K562 (cell line): Measurements from ENCODE around the gene DOCK3. TPM values are rescaled to one million over a fixed set of nuclear protein-coding genes. Genes with fewer than 3 reads are reported as not detected.

ENCODE experiments used
- ATAC-seq: fragments of 200-7000 bp; cut with Tn5 transposase; 3 replicates; pipeline ENCODE4 v1.9.1; 2020; ENCODE audit warnings: moderate library complexity
- BruUV-seq: library from RNA; stranded (reverse); fragments of 400-500 nt; replicated peaks from 2 replicates; lab custom pipeline; 2021; lab: Mats Ljungman, UMichigan
- CTCF ChIA-PET: fragments of 300-600 bp; formaldehyde crosslinking; extraction: SDS; loops from one replicate; lab custom pipeline; 2021; ENCODE audit warnings: low intra/inter-chr PET ratio; lab: Yijun Ruan, JAX
- POLR2A ChIA-PET: fragments of 300-600, 350-650 bp; sonication (Branson Sonifier 250); formaldehyde crosslinking; extraction: SDS; loops from one replicate; lab custom pipeline; 2021; ENCODE audit warnings: antibody characterized with exemption, inconsistent platforms; lab: Yijun Ruan, JAX
- DNase-seq, 4 experiments: peaks; one replicate each; pipeline versions ENCODE4 v3.0.0 to v3.0.0-alpha.2; 2011 to 2018; ENCODE audit warnings: low spot score in 3 of 4, mixed read lengths in 3 of 4; ENCODE audit errors: extremely low read depth in 1 of 4
- FAIRE-seq: peaks from 2 replicates; lab custom pipeline; 2011; peaks lifted over from hg19 to GRCh38; lab: Jason Lieb, UNC
- H2AFZ ChIP-seq: 2 replicates; pipeline ENCODE4 v1.6.0; 2011; ENCODE audit warnings: low read depth, low read length, control low read depth, inconsistent platforms
- H3K27ac ChIP-seq: fragments of 200-600 bp; 3 replicates; pipeline ENCODE4 v1.8.0; 2011; ENCODE audit warnings: low read depth, mild to moderate bottlenecking, control low read depth, inconsistent platforms, low read length, moderate library complexity, mixed read lengths; ENCODE audit errors: extremely low read depth
- H3K27me3 ChIP-seq, 2 experiments: fragments of 300-600 bp in 1 of 2; 2 replicates in 1 of 2; 3 replicates in 1 of 2; pipeline versions ENCODE4 v1.6.0 to v1.8.0; 2011; ENCODE audit warnings: inconsistent platforms in 2 of 2, low read length in 2 of 2, mild to moderate bottlenecking in 1 of 2, mixed read lengths in 1 of 2, moderate library complexity in 1 of 2; ENCODE audit not compliant: control insufficient read depth in 2 of 2, insufficient read depth in 2 of 2
- H3K36me3 ChIP-seq: fragments of 300-600 bp; 3 replicates; pipeline ENCODE4 v1.8.0; 2011; ENCODE audit warnings: mild to moderate bottlenecking, low read length, inconsistent platforms; ENCODE audit not compliant: control insufficient read depth, insufficient read depth
- H3K4me1 ChIP-seq, 2 experiments: fragments of 200-600 bp in 1 of 2; replicated peaks in 1 of 2; 2 replicates in 1 of 2; 3 replicates in 1 of 2; pipeline versions ENCODE4 v1.5.1 to v1.8.0; 2011; ENCODE audit warnings: inconsistent platforms in 2 of 2, low read length in 2 of 2, mild to moderate bottlenecking in 1 of 2, mixed read lengths in 1 of 2, moderate library complexity in 1 of 2; ENCODE audit not compliant: control insufficient read depth in 2 of 2, insufficient read depth in 2 of 2
- H3K4me2 ChIP-seq: 2 replicates; pipeline ENCODE4 v1.6.1; 2011; ENCODE audit warnings: low read length, control low read depth, inconsistent platforms, mixed read lengths; ENCODE audit not compliant: insufficient read depth
- H3K4me3 ChIP-seq: fragments of 200-600 bp; sonication (generic), shearing (Covaris generic); 2 replicates; pipeline ENCODE4 v1.5.1; 2016; ENCODE audit warnings: control low read depth, inconsistent platforms
- H3K79me2 ChIP-seq: fragments of 200-600 bp; 3 replicates; pipeline ENCODE4 v1.8.0; 2011; ENCODE audit warnings: low read length, inconsistent platforms; ENCODE audit not compliant: control insufficient read depth, insufficient read depth
- H3K9ac ChIP-seq, 2 experiments: 2 replicates each; pipeline versions ENCODE4 v1.6.0 to v1.6.1; 2011; ENCODE audit warnings: low read depth in 2 of 2, low read length in 2 of 2, control low read depth in 1 of 2, inconsistent platforms in 1 of 2, mild to moderate bottlenecking in 1 of 2, mixed read lengths in 1 of 2; ENCODE audit not compliant: insufficient read depth in 1 of 2
- H3K9me1 ChIP-seq: one replicate; pipeline ENCODE4 v1.6.0; 2011; ENCODE audit warnings: inconsistent platforms, mild to moderate bottlenecking, low read length, moderate library complexity; ENCODE audit not compliant: control insufficient read depth, insufficient read depth
- H3K9me3 ChIP-seq: replicated peaks from 2 replicates; pipeline ENCODE4 v1.5.1; 2011; ENCODE audit warnings: low read depth, low read length, inconsistent platforms; ENCODE audit not compliant: control insufficient read depth, insufficient read depth
- H4K20me1 ChIP-seq: replicated peaks from 2 replicates; pipeline ENCODE4 v1.6.1; 2011; ENCODE audit warnings: low read length, inconsistent platforms, mixed read lengths; ENCODE audit not compliant: control insufficient read depth, insufficient read depth
- BRCA1 ChIP-seq, 2 experiments: fragments of 450-650 bp in 1 of 2; sonication (generic) in 1 of 2; formaldehyde crosslinking in 1 of 2; IDR thresholded peaks; 2 replicates each; pipeline versions ENCODE4 v1.5.0 to v1.6.1; 2017 to 2020; ENCODE audit warnings: mild to moderate bottlenecking in 1 of 2, missing genetic modification reagents in 1 of 2
- CCNT2 ChIP-seq: IDR thresholded peaks from 2 replicates; pipeline ENCODE4 v1.6.1; 2011; ENCODE audit warnings: borderline replicate concordance, low read depth, mild to moderate bottlenecking, moderate library complexity, mixed read lengths, low read length; ENCODE audit not compliant: insufficient read length; ENCODE audit errors: extremely low read depth
- CTCF ChIP-seq, 3 experiments: IDR thresholded peaks in 2 of 3; conservative IDR thresholded peaks in 1 of 3; 2 replicates each; pipeline ENCODE4 v1.5.1; 2011 to 2012; ENCODE audit warnings: low read length in 3 of 3, mild to moderate bottlenecking in 3 of 3, control low read depth in 2 of 3, improper control_type of control experiment in 1 of 3, inconsistent platforms in 1 of 3, low read depth in 1 of 3, mixed read lengths in 1 of 3, moderate library complexity in 1 of 3; ENCODE audit not compliant: insufficient read depth in 2 of 3
- DIDO1 ChIP-seq: fragments of 450-650 bp; IDR thresholded peaks from 2 replicates; pipeline ENCODE4 v1.6.1; 2016; ENCODE audit warnings: low read depth, missing biosample characterization, missing genetic modification characterization
- ESRRB ChIP-seq: fragments of 250-450 bp; sonication (Bioruptor Pico); IDR thresholded peaks from 2 replicates; pipeline ENCODE4 v1.5.0; 2020; ENCODE audit warnings: mild to moderate bottlenecking, moderate library complexity, borderline replicate concordance
- ETV6 ChIP-seq, 3 experiments: fragments of 150-350 bp in 1 of 3; sonication (generic) in 1 of 3; formaldehyde crosslinking in 1 of 3; IDR thresholded peaks; 2 replicates each; pipeline versions ENCODE4 v1.6.1 to v1.8.0; 2014 to 2022; ENCODE audit warnings: borderline replicate concordance in 2 of 3, low read depth in 2 of 3, antibody characterized with exemption in 1 of 3, low read length in 1 of 3, mild to moderate bottlenecking in 1 of 3, missing genetic modification reagents in 1 of 3
- GABPA ChIP-seq: fragments of 200-800 bp; sonication (Bioruptor generic); conservative IDR thresholded peaks from 2 replicates; pipeline ENCODE4 v1.6.1; 2016; ENCODE audit warnings: low read depth, missing genetic modification characterization, missing compliant biosample characterization
- HDAC2 ChIP-seq: fragments of 450-650 bp; IDR thresholded peaks from 2 replicates; pipeline ENCODE4 v1.6.1; 2016; ENCODE audit warnings: mild to moderate bottlenecking
- KAT2B ChIP-seq: IDR thresholded peaks from one replicate; pipeline ENCODE4 v1.6.1; 2012; ENCODE audit warnings: low read depth, mild to moderate bottlenecking, control low read depth, inconsistent platforms, low read length, moderate library complexity
- PURB ChIP-seq: sonication (generic); formaldehyde crosslinking; IDR thresholded peaks from 2 replicates; pipeline ENCODE4 v1.9.0; 2021; ENCODE audit warnings: low read depth, mild to moderate bottlenecking, missing genetic modification reagents
- ZNF57 ChIP-seq: fragments of 450-650 bp; formaldehyde crosslinking; IDR thresholded peaks from 2 replicates; pipeline ENCODE4 v1.4.0; 2020; ENCODE audit warnings: mild to moderate bottlenecking, moderate library complexity
- ZNF655 ChIP-seq: fragments of 250-450 bp; sonication (Bioruptor Pico); IDR thresholded peaks from 2 replicates; pipeline ENCODE4 v1.5.0; 2021
- ZNF668 ChIP-seq: fragments of 250-450 bp; sonication (Bioruptor Pico); IDR thresholded peaks from 2 replicates; pipeline ENCODE4 v1.8.0; 2022; ENCODE audit warnings: mild to moderate bottlenecking, inconsistent platforms
- ZNF695 ChIP-seq: fragments of 450-650 bp; formaldehyde crosslinking; IDR thresholded peaks from 2 replicates; pipeline ENCODE4 v1.4.0; 2020; ENCODE audit warnings: mild to moderate bottlenecking, moderate library complexity
- WGBS: fragments of 100-300 bp; shearing (Covaris generic); methylation state at CpG from one replicate; pipeline ENCODE4 v1.1.6; 2016; ENCODE audit warnings: low coverage, mixed read lengths; ENCODE audit not compliant: insufficient coverage; ENCODE audit errors: missing lambda C conversion rate; 5-methylcytosine and 5-hydroxymethylcytosine counted together
- in situ Hi-C: fragments of 300-500 bp; cut with MboI; formaldehyde crosslinking; loops from 4 replicates; pipeline ENCODE4 v1.15.0; 2018; ENCODE audit warnings: inconsistent platforms, mixed read lengths
- intact Hi-C: fragments of 100-400 bp; cut with micrococcal nuclease; formaldehyde crosslinking; loops from 2 replicates; pipeline ENCODE4 v1.14.2; 2022
- polyA plus RNA-seq, 8 experiments: library from polyadenylated mRNA; depleted of rRNA in 4 of 8; stranded (reverse) in 5 of 8; unstranded in 3 of 8; fragments of >200 nt; fragmentation: Nextera tagmentation in 2 of 8; fragmentation: Illumina TruSeq in 1 of 8; extraction: Ambion mirVana in 2 of 8; extraction: Trizol in 1 of 8; gene quantifications; 2 replicates each; pipeline versions ENCODE4 v1.2.1 to v1.2.3, GENCODE V29; 2011 to 2014; ENCODE audit warnings: inconsistent platforms in 1 of 8, missing spikeins in 1 of 8
- total RNA-seq, 7 experiments: library from RNA; depleted of rRNA in 6 of 7; stranded (reverse); fragments of >200 nt in 6 of 7; fragmentation: Illumina TruSeq in 2 of 7; extraction: Trizol in 2 of 7; gene quantifications; 2 replicates each; pipeline versions ENCODE4 v1.2.1 to v1.2.3, GENCODE V29; 2011 to 2021; ENCODE audit warnings: low replicate concordance in 1 of 7

Gene DOCK3
- total and polyA plus RNA-seq, 9 of the 15 experiments (the other 6 are each of a cell fraction or from before 2014, with no cell fraction given), result under 0.01 to 0.03 (median 0.01) TPM; not detected in 4

- in situ Hi-C loops, result loop anchor here (5.0 kb wide), 1 partner anchor 86 kb away; no protein-coding TSS in a partner anchor
- CTCF ChIA-PET, result no interaction called here
- Histone ChIP-seq H3K9me1 (no peaks in the 10 kb centered on the region), H3K9ac (no peak overlapping the region), H3K36me3 (no peaks in the 10 kb centered on the region), H3K27me3 (peaks cover 0 to 23% of the 10 kb centered on the region in 2 experiments; a peak in 2 of 5 replicates), H3K4me3 (no peak overlapping the region), H3K79me2 (no peaks in the 10 kb centered on the region), H4K20me1 (no peaks in the 10 kb centered on the region; the same call in none of the 2 replicates), H3K27ac (no peak overlapping the region), H3K9me3 (no peaks in the 10 kb centered on the region), H3K4me2 (no peak overlapping the region), H2AFZ (no peak overlapping the region), H3K4me1 (no peaks in the 10 kb centered on the region)
- 0% methylated on average over 6 of the region's 6 CpGs for WGBS
- ATAC-seq (no peak), DNase-seq (no peak), FAIRE-seq (no peak)
- intact Hi-C loops, result no loop called here
- no TSS peak for BruUV-seq
- POLR2A ChIA-PET, result interaction anchor here (0.6 to 1.0 kb wide), 3 partner anchors 8 to 267 kb away, joined by 3 to 4 read pairs (median 3); no protein-coding TSS in a partner anchor
- TF ChIP-seq ZNF668, result no peak
- no peak for TF ChIP-seq ESRRB (CRISPR knock-in tag)
- no peak for TF ChIP-seq CTCF (IDR thresholded peaks at IDR 0.05 in 2 of 3, conservative IDR thresholded peaks at IDR 0.05 in 1 of 3; ENCODE audit: insufficient read depth in 2 of 3, low read depth in 1 of 3, low read length in 3 of 3)
- TF ChIP-seq DIDO1, result no peak
- no peak for TF ChIP-seq KAT2B
- TF ChIP-seq ETV6 (IDR thresholded peaks at IDR 0.05; ENCODE audit: borderline replicate concordance in 1 of 2, low read depth in 2 of 2, low read length in 1 of 2), result no peak
- TF ChIP-seq ETV6 (CRISPR knock-in tag; IDR thresholded peaks at IDR 0.05; ENCODE audit: borderline replicate concordance), result no peak
- TF ChIP-seq BRCA1 (IDR thresholded peaks at IDR 0.05), result no peak
- no peak for TF ChIP-seq BRCA1 (CRISPR knock-in tag; IDR thresholded peaks at IDR 0.05)
- TF ChIP-seq PURB (CRISPR knock-in tag), result no peak
- TF ChIP-seq HDAC2, result no peak
- no peak for TF ChIP-seq CCNT2
- TF ChIP-seq ZNF695 (CRISPR knock-in tag), result no peak
- no peak for TF ChIP-seq GABPA
- no peak for TF ChIP-seq ZNF655
- TF ChIP-seq ZNF57, result no peak
- TF ChIP-seq, all 486 proteins: peak for 0
Measured at GRCh38 chr3:50658416-50658815, 16.3 kb upstream of the DOCK3 start.
